GM21515 (cell line): Measurements from ENCODE around the gene SLC4A11.

Experiments used
- ATAC-seq: cut with Tn5 transposase; IDR thresholded peaks from one replicate; pipeline ENCODE4 v1.9.1; 2021; ENCODE audit not compliant: unreplicated experiment

Gene SLC4A11

GRCh38 chr20:3247638-3248037 lies 8.6 kb upstream of the SLC4A11 start:
- no peak for ATAC-seq

DNA sequence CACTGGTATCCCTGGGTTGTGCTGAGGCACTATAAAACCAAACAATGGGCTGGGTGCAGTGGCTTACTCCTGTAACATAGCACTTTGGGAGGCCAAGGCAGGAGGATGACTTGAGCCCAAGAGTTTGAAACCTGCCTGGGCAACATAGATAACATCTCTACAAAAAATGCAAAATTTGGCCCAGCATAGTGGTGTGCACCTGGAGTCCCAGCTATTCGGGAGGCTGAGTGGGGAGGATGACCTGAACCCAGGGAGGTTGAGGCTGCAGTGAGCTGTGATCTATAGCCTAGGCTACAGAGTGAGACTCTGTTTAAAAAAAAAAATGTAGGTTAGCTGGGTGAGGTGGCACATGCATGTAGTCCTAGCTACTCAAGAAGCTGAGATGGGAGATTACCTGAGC lies 7.7 kb upstream of the SLC4A11 start:
- no peak for ATAC-seq

DNA sequence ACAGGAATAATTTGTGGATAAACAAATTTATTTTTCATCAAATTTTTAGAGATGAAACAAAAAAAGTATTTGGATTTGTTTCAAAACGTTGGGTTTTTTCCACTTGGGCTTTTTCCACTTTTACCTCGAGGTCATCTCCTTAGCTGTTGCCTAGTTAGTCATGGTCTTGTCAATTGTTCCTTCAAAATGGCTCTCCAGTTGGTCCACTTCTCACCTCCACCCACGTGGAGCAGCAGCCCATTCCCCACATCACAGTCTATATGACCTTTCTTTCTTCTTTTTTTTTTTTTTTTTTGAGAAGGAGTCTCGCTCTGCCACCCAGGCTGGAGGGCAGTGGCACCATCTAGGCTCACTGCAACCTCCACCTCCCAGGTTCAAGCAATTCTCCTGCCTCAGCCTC lies 6.7 kb upstream of the SLC4A11 start:
- ATAC-seq: no peak

GRCh38 chr20:3245156-3245555 lies 6.2 kb upstream of the SLC4A11 start:
- ATAC-seq: no peak

DNA sequence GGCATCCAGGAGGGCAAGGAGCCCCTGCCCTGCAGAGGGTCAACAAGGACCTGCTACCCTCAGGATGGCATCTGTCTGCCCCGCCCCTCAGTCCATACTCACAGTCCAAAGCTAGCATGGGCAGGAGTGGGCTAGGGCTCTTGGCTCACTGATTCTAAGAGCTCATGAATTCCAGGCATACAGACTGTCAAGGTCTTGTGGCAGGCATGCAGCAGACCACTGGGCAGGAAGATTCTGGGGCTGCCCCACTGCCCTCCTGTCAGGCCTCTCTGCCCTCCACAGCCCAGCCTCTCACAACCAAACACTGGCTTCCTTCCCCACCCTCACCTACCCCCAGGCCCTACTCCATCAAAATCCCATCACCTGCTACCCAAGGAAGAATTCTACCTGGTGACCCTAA lies 5.6 kb upstream of the SLC4A11 start:
- ATAC-seq: no peak

DNA sequence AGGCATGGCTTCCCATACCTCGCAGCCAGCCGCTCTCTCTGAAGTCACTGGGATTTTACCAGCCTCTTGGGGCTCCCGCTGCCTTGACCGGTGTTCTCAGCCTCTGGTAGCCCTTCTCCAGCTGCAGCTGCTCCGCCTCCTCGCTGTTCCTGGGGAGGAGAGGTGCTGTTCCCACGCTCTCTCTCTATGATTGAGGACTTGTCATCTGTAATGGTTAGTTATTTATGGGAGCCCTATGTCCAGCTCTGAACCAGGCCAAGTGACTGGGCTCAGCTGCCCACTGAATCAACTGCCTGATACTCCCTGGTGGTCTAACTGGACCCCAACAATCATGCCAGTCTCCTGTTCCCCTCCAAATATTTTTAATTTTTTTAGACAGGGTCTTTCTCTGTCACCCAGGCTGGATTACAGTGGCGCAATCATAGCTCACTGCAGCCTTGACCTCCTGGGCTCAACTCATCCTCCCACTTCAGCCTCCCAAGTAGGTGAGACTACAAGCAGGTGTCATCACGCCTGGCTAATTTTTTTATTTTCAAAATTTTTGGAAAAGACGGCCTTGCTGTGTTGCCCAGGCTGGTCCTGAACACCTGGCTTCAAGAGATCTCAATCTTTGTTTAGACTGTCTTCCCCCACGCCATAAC lies 4.8 kb upstream of the SLC4A11 start:
- ATAC-seq: no peak

- ATAC-seq: no peak
These were observed 3.2 kb upstream of the SLC4A11 start for GRCh38 chr20:3242172-3242692.

- ATAC-seq: no peak
These were observed 1.9 kb upstream of the SLC4A11 start for GRCh38 chr20:3240776-3241363.

- no peak for ATAC-seq
These were observed 1.1 kb upstream of the SLC4A11 start for GRCh38 chr20:3239867-3240775.

DNA sequence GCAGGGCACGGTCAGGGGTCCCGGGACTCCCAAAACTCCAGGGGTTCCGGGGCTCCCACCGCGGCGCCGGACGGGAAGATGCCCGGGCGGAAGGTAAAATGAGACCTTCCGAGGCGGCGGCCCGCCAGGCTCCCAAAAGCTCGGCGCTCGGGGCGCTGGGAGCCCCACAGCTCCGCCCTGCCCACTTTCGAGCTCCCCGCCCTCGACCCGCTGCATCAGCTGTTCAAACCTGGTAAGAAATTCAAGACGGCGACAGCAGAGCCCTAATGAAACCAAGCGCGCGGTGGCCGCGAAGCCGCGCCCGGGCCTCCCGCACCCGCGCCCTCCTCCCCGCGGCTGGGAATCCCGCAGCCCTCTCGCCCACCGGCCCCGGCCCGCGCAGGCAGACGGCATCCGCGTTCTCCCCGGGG lies 369 bp downstream of the SLC4A11 start:
- no peak for ATAC-seq

DNA sequence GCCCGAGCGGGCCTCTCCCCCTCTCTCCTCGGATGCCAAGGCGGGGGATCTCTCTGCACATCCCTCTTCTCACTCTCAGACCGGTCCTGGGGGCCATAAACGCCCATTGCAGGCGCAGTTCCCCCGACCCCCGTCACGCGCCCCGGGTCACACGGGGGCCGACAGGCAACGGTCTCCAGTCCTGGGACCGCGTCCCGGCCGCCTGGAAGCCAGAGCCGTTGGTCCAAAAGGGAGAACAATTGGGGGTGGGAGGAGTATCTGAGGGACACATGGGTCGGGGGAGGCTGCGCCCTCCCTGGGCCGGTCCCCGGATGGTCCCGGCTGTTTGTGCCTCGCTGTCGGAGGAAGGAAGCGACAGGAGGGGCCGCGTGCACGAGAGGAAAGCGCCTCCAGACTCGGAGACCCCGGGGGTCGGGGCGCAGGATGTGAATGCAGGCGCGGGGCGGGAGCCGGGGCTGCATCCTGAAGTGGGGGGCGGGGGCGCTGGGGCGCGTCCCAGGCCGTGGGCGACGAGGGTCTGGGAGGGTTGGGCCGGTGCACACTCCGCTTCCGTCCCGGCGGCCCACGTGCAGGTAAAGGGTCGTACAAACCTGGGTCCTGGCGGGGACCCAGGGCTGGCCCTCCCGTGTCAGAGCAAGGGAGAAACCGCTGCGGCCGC lies 903 bp downstream of the SLC4A11 start:
- no peak for ATAC-seq

DNA sequence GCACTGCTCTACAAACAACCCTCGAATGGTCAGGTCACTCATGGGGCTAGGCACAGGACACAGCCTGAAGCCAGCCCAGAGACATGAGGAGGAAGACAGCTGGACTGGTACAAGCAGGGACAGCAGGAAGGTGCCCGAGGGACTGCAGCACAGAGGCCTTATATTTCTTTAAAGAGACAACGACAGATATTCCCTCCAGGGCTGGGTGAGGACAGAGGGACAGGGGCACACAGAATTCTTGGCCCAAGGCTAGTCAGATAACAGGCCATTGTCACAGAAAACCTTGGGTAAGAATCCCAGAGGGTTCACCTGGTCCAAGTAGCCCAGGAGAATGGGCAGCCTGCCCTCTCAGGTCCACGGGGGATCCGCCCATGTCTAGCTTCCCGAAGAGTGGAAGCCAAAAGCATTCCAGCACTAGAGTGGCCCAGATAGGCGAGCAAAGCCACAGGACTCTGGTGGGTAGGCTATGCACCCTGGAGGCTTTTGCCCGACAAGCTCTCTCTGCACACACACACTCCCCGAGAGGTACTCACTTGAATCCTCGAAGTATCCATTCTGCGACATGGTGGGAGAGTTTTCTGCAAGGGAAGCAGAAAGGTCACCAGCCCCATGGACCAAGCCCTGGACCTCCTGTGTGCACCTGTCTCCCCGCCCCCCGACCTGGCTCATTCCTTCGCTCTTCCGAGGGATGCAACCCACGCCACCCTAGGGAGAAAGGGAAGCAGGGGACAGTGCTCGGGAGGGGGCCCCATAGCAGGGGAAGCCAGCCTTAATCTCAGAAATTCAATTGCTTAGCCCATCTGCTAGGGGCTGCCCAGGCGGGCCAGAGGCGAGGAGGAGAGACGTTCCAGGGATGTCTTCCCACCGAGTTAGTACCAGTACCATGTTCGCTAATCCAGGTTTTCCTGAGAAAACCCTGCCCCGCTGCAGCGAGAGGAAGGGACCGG lies 1.7 kb downstream of the SLC4A11 start:
- ATAC-seq: no peak

DNA sequence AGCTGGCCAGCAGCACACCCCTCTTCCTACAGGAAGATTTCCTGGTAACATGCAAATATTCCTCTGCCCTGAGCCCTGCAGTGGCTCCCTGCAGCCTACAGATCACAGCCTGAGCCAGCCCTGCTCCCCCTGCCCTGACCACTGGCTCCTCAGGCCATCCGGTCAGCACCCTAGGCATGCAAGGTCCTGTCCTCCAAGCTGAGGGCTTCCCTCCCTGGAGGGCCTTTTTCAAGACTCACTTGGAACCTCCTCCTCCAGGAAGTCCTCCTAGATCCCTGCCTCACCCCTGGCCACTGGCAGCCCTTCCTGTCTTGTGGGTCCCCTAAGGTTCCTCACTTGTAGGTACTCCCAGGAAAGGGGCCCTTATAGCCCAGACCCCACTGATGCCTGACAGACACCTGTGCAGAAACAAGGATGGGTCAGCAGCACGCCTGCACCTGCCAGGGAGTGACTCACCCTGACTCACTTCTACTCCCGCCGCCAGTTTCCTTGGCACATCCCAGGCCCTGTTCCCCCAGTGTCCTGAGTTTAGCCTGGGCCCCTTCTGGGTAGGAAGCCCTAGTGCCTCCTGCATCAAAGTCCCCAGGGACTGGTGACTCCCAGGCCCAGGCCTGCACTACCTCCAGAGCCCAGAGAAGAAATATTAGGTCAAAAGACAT lies 3.2 kb downstream of the SLC4A11 start:
- no peak for ATAC-seq

DNA sequence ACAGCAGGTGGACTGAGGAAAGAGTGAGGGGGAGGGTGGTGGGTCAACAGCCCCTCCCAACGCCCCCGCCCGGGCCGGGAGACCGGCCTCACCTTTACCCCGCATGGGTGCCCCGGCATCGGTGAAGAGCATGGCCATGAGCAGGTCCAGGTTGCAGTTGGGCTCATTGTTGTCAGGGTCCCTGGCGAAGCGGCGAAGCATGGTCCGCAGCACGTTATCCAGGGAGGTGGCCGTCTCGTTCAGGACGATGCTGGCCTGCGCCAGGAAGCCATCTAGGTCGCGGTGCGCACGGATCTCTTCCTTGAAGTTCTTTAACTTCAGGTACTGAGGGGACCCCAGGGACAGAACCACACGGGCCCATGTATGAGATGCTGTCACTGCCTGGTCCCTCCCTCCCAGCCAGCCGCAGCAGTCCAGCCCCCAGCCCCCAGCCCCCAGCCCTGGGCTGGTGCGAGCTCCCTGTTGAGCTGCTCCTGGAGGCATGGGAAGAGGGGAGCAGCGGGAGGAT lies 4.9 kb downstream of the SLC4A11 start:
- no peak for ATAC-seq

DNA sequence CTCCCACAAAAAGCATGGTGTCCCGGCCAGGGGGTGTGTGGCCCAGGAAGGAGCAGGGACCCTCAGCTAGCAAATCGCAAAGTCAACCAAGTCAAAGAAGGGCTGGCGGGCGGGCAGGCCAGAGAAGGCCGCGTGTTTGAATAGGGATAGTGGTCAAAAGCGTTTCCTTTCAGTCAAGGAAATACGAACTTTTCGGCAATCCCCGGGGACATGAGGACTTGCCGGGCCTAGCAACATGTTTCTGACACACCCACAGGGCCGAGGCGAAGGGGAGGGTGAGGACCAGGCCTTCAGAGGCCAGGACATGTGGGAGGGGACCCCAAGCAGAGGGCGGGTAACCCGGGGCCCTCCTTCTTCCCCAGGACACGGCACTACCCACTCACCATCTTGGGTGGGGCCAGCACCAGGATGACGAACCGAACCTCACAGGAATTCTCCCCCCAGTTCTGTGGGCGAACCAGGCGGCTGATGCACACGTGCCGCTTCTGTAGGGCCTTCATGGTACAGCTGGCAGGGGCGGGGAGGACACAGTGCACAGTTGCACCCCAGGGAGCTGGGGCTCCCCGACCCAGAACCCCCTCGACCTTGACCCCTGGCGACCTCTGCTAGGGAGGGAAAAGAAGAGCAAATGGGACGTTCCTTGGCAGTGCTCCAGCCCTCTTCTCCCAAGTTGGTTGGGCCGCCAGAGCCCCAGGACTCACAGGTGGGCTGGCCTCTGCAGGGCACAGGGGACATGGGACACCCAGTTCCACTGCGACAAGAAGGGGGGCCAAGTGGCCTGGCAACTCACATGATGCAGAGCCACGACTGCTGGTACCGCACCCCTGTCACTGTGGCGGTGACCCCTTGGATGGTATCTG lies 5.6 kb downstream of the SLC4A11 start:
- ATAC-seq: no peak

GRCh38 chr20:3231889-3232588 lies 7.0 kb downstream of the SLC4A11 start:
- ATAC-seq: no peak

- ATAC-seq: no peak
These were observed 7.9 kb downstream of the SLC4A11 start for GRCh38 chr20:3231116-3231515.

GRCh38 chr20:3229798-3230197 lies 9.2 kb downstream of the SLC4A11 start:
- ATAC-seq: no peak
